A549 (cell line): ENCODE data around the gene KANTR.

ENCODE experiments used
- CBX8 ChIP-seq: fragments of 200-600 bp; sonication (generic); IDR thresholded peaks from 2 replicates; pipeline ENCODE4 v1.6.1; 2016
- CEBPB ChIP-seq, 2 experiments: fragments of >200 bp in 1 of 2; sonication (Bioruptor Twin) in 1 of 2; formaldehyde crosslinking in 1 of 2; IDR thresholded peaks; 2 replicates each; pipeline ENCODE4 v1.6.1; 2012 to 2016
- EHMT2 ChIP-seq: fragments of 200-600 bp; sonication (generic); IDR thresholded peaks from 2 replicates; pipeline ENCODE4 v1.6.1; 2016; ENCODE audit warnings: antibody characterized with exemption, low read depth, mild to moderate bottlenecking, moderate library complexity
- MAZ ChIP-seq: fragments of 150-350 bp; IDR thresholded peaks from 2 replicates; pipeline ENCODE4 v1.6.1; 2014; ENCODE audit warnings: antibody characterized with exemption, low read depth, low read length, borderline replicate concordance
- NPAS2 ChIP-seq: fragments of 250-450 bp; sonication (Bioruptor Pico); IDR thresholded peaks from 2 replicates; pipeline ENCODE4 v1.8.0; 2022; ENCODE audit warnings: mild to moderate bottlenecking, moderate library complexity, borderline replicate concordance
- POLR2A ChIP-seq: IDR thresholded peaks from 2 replicates; pipeline ENCODE4 v1.6.1; 2012; ENCODE audit warnings: mild to moderate bottlenecking, low read length
- SMC3 ChIP-seq: fragments of >200 bp; sonication (Bioruptor Twin); formaldehyde crosslinking; IDR thresholded peaks from 3 replicates; pipeline ENCODE4 v1.6.1; 2018; ENCODE audit warnings: inconsistent platforms
- SREBF2 ChIP-seq: fragments of 450-650 bp; IDR thresholded peaks from 2 replicates; pipeline ENCODE4 v1.6.1; 2014; ENCODE audit warnings: mild to moderate bottlenecking, moderate library complexity
- TF ChIP-seq, protein P1 (sequence below): IDR thresholded peaks from 2 replicates; pipeline ENCODE4 v1.6.1; 2012
- TF ChIP-seq, protein P2 (sequence below): IDR thresholded peaks from 2 replicates; pipeline ENCODE4 v1.6.1; 2012
- TF ChIP-seq, protein P3 (sequence below): fragments of >200 bp; sonication (Bioruptor Twin); formaldehyde crosslinking; IDR thresholded peaks from 3 replicates; pipeline ENCODE4 v1.5.1; 2016
- TF ChIP-seq, protein P4 (sequence below): fragments of 200-600 bp; sonication (generic); IDR thresholded peaks from 2 replicates; pipeline ENCODE4 v1.6.1; 2016; ENCODE audit warnings: antibody characterized with exemption, mild to moderate bottlenecking, moderate library complexity

DNA sequence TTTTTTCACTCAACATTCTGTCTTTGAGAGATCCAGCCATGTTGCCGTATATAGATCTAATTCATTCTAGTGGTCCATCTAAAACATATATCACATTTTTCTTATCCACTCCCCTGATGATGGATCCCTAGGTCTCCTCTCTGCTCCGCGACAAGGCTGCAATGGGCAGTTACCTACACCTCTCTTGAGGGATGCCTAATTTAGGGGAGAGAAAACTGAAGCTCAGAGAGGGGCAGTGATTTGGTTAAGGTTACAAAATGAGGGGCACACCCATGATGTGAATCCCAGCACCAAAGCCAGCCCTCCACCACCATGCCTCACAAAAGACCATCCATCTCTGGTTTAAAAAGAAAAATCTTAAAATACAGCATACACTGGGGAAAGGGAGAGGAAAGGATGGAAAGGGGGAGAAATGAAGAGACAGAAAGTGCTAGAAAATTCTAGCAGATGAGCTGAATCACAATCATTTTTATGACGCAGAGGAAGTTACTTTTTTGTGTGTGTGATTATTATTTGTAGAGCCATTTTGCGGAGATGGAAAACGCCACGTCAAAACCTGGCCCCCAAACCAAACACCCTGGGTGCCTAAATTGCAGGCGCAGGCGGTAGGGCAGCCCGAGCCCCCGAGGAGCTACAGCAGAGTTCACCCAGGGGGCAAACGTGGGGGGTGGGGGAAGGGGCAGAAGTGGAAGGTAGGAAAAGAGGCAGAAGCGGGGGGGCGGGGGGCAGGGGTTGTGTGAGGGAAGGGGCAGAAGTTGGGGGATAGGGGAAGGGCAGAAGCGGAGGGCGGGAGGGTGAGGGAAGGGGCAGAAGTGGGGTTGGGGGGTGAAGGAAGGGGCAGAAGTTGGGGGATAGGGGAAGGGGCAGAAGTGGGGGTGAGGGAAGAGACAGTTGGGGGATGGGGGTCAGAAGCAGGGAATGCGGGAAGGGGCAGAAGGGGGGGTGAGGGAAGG is 13.0 kb upstream of the KANTR start:
- TF ChIP-seq, protein P1, sequence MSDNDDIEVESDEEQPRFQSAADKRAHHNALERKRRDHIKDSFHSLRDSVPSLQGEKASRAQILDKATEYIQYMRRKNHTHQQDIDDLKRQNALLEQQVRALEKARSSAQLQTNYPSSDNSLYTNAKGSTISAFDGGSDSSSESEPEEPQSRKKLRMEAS: no peak
- TF ChIP-seq EHMT2 (no peak), MAZ (no peak), SREBF2 (no peak), SMC3 (no peak), POLR2A (no peak), CEBPB (IDR thresholded peaks at IDR 0.05) (no peak), CBX8 (no peak), NPAS2 (CRISPR knock-in tag) (no peak)
- TF ChIP-seq, protein P2, sequence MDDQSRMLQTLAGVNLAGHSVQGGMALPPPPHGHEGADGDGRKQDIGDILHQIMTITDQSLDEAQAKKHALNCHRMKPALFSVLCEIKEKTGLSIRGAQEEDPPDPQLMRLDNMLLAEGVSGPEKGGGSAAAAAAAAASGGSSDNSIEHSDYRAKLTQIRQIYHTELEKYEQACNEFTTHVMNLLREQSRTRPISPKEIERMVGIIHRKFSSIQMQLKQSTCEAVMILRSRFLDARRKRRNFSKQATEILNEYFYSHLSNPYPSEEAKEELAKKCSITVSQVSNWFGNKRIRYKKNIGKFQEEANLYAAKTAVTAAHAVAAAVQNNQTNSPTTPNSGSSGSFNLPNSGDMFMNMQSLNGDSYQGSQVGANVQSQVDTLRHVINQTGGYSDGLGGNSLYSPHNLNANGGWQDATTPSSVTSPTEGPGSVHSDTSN: no peak
- TF ChIP-seq, protein P3, sequence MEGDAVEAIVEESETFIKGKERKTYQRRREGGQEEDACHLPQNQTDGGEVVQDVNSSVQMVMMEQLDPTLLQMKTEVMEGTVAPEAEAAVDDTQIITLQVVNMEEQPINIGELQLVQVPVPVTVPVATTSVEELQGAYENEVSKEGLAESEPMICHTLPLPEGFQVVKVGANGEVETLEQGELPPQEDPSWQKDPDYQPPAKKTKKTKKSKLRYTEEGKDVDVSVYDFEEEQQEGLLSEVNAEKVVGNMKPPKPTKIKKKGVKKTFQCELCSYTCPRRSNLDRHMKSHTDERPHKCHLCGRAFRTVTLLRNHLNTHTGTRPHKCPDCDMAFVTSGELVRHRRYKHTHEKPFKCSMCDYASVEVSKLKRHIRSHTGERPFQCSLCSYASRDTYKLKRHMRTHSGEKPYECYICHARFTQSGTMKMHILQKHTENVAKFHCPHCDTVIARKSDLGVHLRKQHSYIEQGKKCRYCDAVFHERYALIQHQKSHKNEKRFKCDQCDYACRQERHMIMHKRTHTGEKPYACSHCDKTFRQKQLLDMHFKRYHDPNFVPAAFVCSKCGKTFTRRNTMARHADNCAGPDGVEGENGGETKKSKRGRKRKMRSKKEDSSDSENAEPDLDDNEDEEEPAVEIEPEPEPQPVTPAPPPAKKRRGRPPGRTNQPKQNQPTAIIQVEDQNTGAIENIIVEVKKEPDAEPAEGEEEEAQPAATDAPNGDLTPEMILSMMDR: no peak
- TF ChIP-seq, protein P4, sequence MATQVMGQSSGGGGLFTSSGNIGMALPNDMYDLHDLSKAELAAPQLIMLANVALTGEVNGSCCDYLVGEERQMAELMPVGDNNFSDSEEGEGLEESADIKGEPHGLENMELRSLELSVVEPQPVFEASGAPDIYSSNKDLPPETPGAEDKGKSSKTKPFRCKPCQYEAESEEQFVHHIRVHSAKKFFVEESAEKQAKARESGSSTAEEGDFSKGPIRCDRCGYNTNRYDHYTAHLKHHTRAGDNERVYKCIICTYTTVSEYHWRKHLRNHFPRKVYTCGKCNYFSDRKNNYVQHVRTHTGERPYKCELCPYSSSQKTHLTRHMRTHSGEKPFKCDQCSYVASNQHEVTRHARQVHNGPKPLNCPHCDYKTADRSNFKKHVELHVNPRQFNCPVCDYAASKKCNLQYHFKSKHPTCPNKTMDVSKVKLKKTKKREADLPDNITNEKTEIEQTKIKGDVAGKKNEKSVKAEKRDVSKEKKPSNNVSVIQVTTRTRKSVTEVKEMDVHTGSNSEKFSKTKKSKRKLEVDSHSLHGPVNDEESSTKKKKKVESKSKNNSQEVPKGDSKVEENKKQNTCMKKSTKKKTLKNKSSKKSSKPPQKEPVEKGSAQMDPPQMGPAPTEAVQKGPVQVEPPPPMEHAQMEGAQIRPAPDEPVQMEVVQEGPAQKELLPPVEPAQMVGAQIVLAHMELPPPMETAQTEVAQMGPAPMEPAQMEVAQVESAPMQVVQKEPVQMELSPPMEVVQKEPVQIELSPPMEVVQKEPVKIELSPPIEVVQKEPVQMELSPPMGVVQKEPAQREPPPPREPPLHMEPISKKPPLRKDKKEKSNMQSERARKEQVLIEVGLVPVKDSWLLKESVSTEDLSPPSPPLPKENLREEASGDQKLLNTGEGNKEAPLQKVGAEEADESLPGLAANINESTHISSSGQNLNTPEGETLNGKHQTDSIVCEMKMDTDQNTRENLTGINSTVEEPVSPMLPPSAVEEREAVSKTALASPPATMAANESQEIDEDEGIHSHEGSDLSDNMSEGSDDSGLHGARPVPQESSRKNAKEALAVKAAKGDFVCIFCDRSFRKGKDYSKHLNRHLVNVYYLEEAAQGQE: no peak
